Kidney epithelial cell (primary cell): Measurements from ENCODE around the gene KCNJ1. TPM values are rescaled to one million over a fixed set of nuclear protein-coding genes. Genes with fewer than 3 reads are reported as not detected.

Source experiments
- DNase-seq: peaks from one replicate; pipeline ENCODE4 v3.0.0-alpha.2; 2010; ENCODE audit warnings: low read depth
- H3K27me3 ChIP-seq: 2 replicates; pipeline ENCODE4 v1.6.0; 2011; ENCODE audit warnings: low read length; ENCODE audit not compliant: control insufficient read depth, insufficient read depth
- H3K36me3 ChIP-seq: 2 replicates; pipeline ENCODE4 v1.5.1; 2011; ENCODE audit warnings: low read length; ENCODE audit not compliant: control insufficient read depth, insufficient read depth
- H3K4me3 ChIP-seq: 2 replicates; pipeline ENCODE4 v1.5.1; 2011; ENCODE audit warnings: low read depth, mild to moderate bottlenecking, control low read depth, low read length
- CTCF ChIP-seq: IDR thresholded peaks from 2 replicates; pipeline ENCODE4 v1.5.1; 2011; ENCODE audit warnings: mild to moderate bottlenecking, moderate library complexity, low read length, control low read depth, inconsistent platforms; ENCODE audit not compliant: insufficient read depth, poor library complexity, severe bottlenecking
- total RNA-seq: library from RNA; depleted of rRNA; stranded (reverse); fragments of >200 nt; gene quantifications from 2 replicates; pipeline ENCODE4 v1.2.3, GENCODE V29; 2015

Gene KCNJ1
- total RNA-seq, 1 donor from 2014 or later = not detected

- Histone ChIP-seq H3K4me3 (no peak overlapping the region), H3K36me3 (no peaks in the 10 kb centered on the region), H3K27me3 (no peaks in the 10 kb centered on the region)
- peak; percentile 50 for DNase-seq
- TF ChIP-seq CTCF = no peak
These were observed 52.0 kb downstream of the KCNJ1 start for GRCh38 chr11:128814856-128815705.

GRCh38 chr11:128813729-128814128 is 53.4 kb downstream of the KCNJ1 start:
- TF ChIP-seq CTCF = no peak
- H3K4me3 ChIP-seq = no peak overlapping the region
- DNase-seq = no peak
- no peaks in the 10 kb centered on the region for H3K36me3 ChIP-seq
- no peaks in the 10 kb centered on the region for H3K27me3 ChIP-seq

- H3K36me3 ChIP-seq = no peaks in the 10 kb centered on the region
- DNase-seq = no peak
- H3K27me3 ChIP-seq = no peaks in the 10 kb centered on the region
- TF ChIP-seq CTCF = no peak
- no peak overlapping the region for H3K4me3 ChIP-seq
These were observed 56.1 kb downstream of the KCNJ1 start for GRCh38 chr11:128810784-128811514.

GRCh38 chr11:128809128-128809527 is 58.0 kb downstream of the KCNJ1 start:
- DNase-seq = no peak
- TF ChIP-seq CTCF = no peak
- Histone ChIP-seq H3K36me3 (no peaks in the 10 kb centered on the region), H3K4me3 (no peak overlapping the region), H3K27me3 (no peaks in the 10 kb centered on the region)

GRCh38 chr11:128807909-128808308 is 59.2 kb downstream of the KCNJ1 start:
- H3K4me3 ChIP-seq = no peak overlapping the region
- H3K36me3 ChIP-seq = no peaks in the 10 kb centered on the region
- no peaks in the 10 kb centered on the region for H3K27me3 ChIP-seq
- DNase-seq = no peak
- TF ChIP-seq CTCF = no peak
